ENCODE measurements around the gene RNF149.

- TF ChIP-seq CTCF (IDR thresholded peaks at IDR 0.05; ENCODE audit: insufficient read depth, low read length, poor library complexity, severe bottlenecking): no peak
- TF ChIP-seq EZH2phosphoT487 (conservative IDR thresholded peaks at IDR 0.05; ENCODE audit: low read length): no peak
Observed at GRCh38 chr2:101294861-101295260, 13.6 kb downstream of the RNF149 start.
